Left lung (tissue), 10 donors: ENCODE results near the gene MAP3K21. TPM values are rescaled to one million over a fixed set of nuclear protein-coding genes. Genes with fewer than 3 reads are reported as not detected.

Experiments
- ATAC-seq: fragments of 200-7000 bp; cut with Tn5 transposase; one replicate; pipeline ENCODE4 v1.9.1; 2020; ENCODE audit warnings: moderate library complexity
- DNase-seq, 4 donors: peaks; one replicate each; pipeline ENCODE4 v3.0.0-alpha.2; 2013 to 2020
- H3K27ac ChIP-seq, 2 donors: fragments of 200-600 bp; sonication (generic) in 1 of 2; one replicate each; pipeline versions ENCODE4 v1.5.0 to v1.8.0; 2020 to 2021
- H3K27me3 ChIP-seq, 2 donors: fragments of 200-600 bp; sonication (generic) in 1 of 2; one replicate each; pipeline versions ENCODE4 v1.5.0 to v1.8.0; 2020 to 2021
- H3K36me3 ChIP-seq, 2 donors: fragments of 200-600 bp; sonication (generic) in 1 of 2; one replicate each; pipeline versions ENCODE4 v1.5.0 to v1.8.0; 2020 to 2021
- H3K4me1 ChIP-seq, 2 donors: fragments of 200-600 bp; one replicate each; pipeline ENCODE4 v1.8.0; 2021
- H3K4me3 ChIP-seq, 2 donors: fragments of 200-600 bp; sonication (generic) in 1 of 2; one replicate each; pipeline versions ENCODE4 v1.5.0 to v1.8.0; 2020 to 2021; ENCODE audit warnings: mild to moderate bottlenecking in 1 of 2
- H3K9me3 ChIP-seq, 2 donors: fragments of 200-600 bp; sonication (generic) in 1 of 2; one replicate each; pipeline versions ENCODE4 v1.5.0 to v1.8.0; 2020 to 2021
- CTCF ChIP-seq, 2 donors: fragments of 200-600 bp; sonication (generic) in 1 of 2; IDR thresholded peaks; one replicate each; pipeline versions ENCODE4 v1.5.0 to v1.8.0; 2021; ENCODE audit warnings: antibody characterized with exemption in 2 of 2
- intact Hi-C, 2 donors: fragments of 100-400 bp; cut with DNase I; formaldehyde crosslinking; loops; one replicate each; pipeline versions ENCODE4 v1.11.2 to v1.14.2; 2022
- polyA plus RNA-seq, 6 donors: library from polyadenylated mRNA; unstranded; fragments of 120-200 nt; gene quantifications; one replicate each; pipeline ENCODE4 v1.2.1, GENCODE V29; 2013; ENCODE audit not compliant: insufficient read length in 6 of 6
- total RNA-seq, 2 donors: library from RNA; stranded (reverse); fragmentation: NEBNext Ultra II Directional; extraction: Animal tissue kit (Norgen Biotek cat#: 25700); gene quantifications; one replicate each; pipeline ENCODE4 v1.2.1, GENCODE V29; 2021
- donor health status: DM: no; HTN: yes; CAD: no.
- donor health status: DM: no; HTN: no; CAD: no.

MAP3K21 gene
- total and polyA plus RNA-seq, 8 donors, result 6.0 to 30.4 (median 24.1) TPM

- Histone ChIP-seq H3K27ac (no peak overlapping the region), H3K4me3 (no peak overlapping the region), H3K4me1 (peaks cover 0 to 8% of the 10 kb centered on the region in 2 donors), H3K36me3 (no peaks in the 10 kb centered on the region), H3K9me3 (no peaks in the 10 kb centered on the region), H3K27me3 (peaks cover 2 to 35% of the 10 kb centered on the region in 2 donors)
- TF ChIP-seq CTCF (IDR thresholded peaks at IDR 0.05), result no peak
- DNase-seq (peak in 1 of 4 donors; percentile 24), ATAC-seq (no peak)
- intact Hi-C loops, result no loop called here
Measured at GRCh38 chr1:233323718-233324117, 3.8 kb upstream of the MAP3K21 start.

GRCh38 chr1:233326319-233326718 is 1.2 kb upstream of the MAP3K21 start:
- intact Hi-C loops, result no loop called here
- no peak for ATAC-seq
- TF ChIP-seq CTCF (IDR thresholded peaks at IDR 0.05), result no peak

GRCh38 chr1:233326811-233327650 is 493 bp upstream of the MAP3K21 start:
- Histone ChIP-seq H3K9me3 (no peaks in the 10 kb centered on the region), H3K36me3 (no peaks in the 10 kb centered on the region), H3K27ac (no peak overlapping the region), H3K4me3 (peak overlapping the region; percentile 54 to 72), H3K4me1 (peaks cover 0 to 19% of the 10 kb centered on the region in 2 donors), H3K27me3 (peaks cover 10 to 30% of the 10 kb centered on the region in 2 donors)
- ATAC-seq, result peak; percentile 93
- DNase-seq, result peak; percentile 39 to 97 (median 94)
- intact Hi-C loops, result no loop called here
- no peak for TF ChIP-seq CTCF (IDR thresholded peaks at IDR 0.05)

More at GRCh38 chr1:233326319-233326718, 1.2 kb upstream of the MAP3K21 start:
- H3K4me1 ChIP-seq, result peaks cover 0 to 13% of the 10 kb centered on the region in 2 donors
- DNase-seq, result no peak
- H3K36me3 ChIP-seq, result no peaks in the 10 kb centered on the region
- H3K4me3 ChIP-seq, result peak overlapping the region in 1 of 2 donors; percentile 72
- H3K9me3 ChIP-seq, result no peaks in the 10 kb centered on the region
- H3K27ac ChIP-seq, result no peak overlapping the region
- peaks cover 10 to 33% of the 10 kb centered on the region in 2 donors for H3K27me3 ChIP-seq

GRCh38 chr1:233328142-233328921 is 808 bp downstream of the MAP3K21 start:
- ATAC-seq (peak; percentile 17), DNase-seq (peak in 3 of 4 donors; percentile 10 to 89 (median 35))
- Histone ChIP-seq H3K4me3 (peak overlapping the region; percentile 54 to 72), H3K27me3 (peaks cover 10 to 30% of the 10 kb centered on the region in 2 donors), H3K36me3 (no peaks in the 10 kb centered on the region), H3K27ac (peak overlapping the region; percentile 41 to 66), H3K9me3 (no peaks in the 10 kb centered on the region), H3K4me1 (peaks cover 0 to 19% of the 10 kb centered on the region in 2 donors)
- TF ChIP-seq CTCF (IDR thresholded peaks at IDR 0.05), result no peak
- intact Hi-C loops, result no loop called here
